Right cardiac atrium (tissue), 5 donors: ENCODE results near the gene GPR158. TPM values are rescaled to one million over a fixed set of nuclear protein-coding genes. Genes with fewer than 3 reads are reported as not detected.
"Not testable (repeated sequence)": the region's sequence is repeated elsewhere in the genome, so short reads cannot be mapped to it uniquely, and the experiment has no call there.

Experiments used
- ATAC-seq, 2 donors: fragments of 200-7000 bp; cut with Tn5 transposase; one replicate each; pipeline versions ENCODE4 v1.8.0 to v1.9.1; 2020; ENCODE audit warnings: moderate library complexity in 2 of 2, mild to moderate bottlenecking in 1 of 2
- DNase-seq, 3 donors: peaks; one replicate each; pipeline ENCODE4 v3.0.0-alpha.2; 2020
- H3K27ac ChIP-seq: one replicate; pipeline ENCODE4 v1.5.1; 2013; ENCODE audit warnings: mild to moderate bottlenecking, low read length, control low read depth, moderate library complexity
- H3K27me3 ChIP-seq: one replicate; pipeline ENCODE4 v1.6.1; 2013; ENCODE audit not compliant: control insufficient read depth, insufficient read depth
- H3K4me1 ChIP-seq: one replicate; pipeline ENCODE4 v1.6.1; 2013; ENCODE audit warnings: low read length; ENCODE audit not compliant: control insufficient read depth, insufficient read depth
- H3K4me3 ChIP-seq: one replicate; pipeline ENCODE4 v1.5.1; 2013; ENCODE audit warnings: low read length, control low read depth
- H3K9me3 ChIP-seq: one replicate; pipeline ENCODE4 v1.6.1; 2013; ENCODE audit warnings: low read length; ENCODE audit not compliant: control insufficient read depth
- WGBS: extraction: QIAGEN DNeasy Blood & Tissue Kit; methylation state at CpG from one replicate; pipeline ENCODE4 v1.1.7; 2013; 5-methylcytosine and 5-hydroxymethylcytosine counted together
- intact Hi-C, 4 donors: fragments of 100-400 bp; cut with DNase I; formaldehyde crosslinking; loops; one replicate each; pipeline versions ENCODE4 v1.11.0 to v1.14.0; 2022 to 2023
- long read RNA-seq, 4 donors: library from polyadenylated mRNA; unstranded; transcript quantifications; one replicate each; pipeline ENCODE4 v2.0.0, GENCODE V29; 2020 to 2021
- polyA plus RNA-seq: library from polyadenylated mRNA; stranded (reverse); fragments of 200-250 nt; gene quantifications from one replicate; pipeline ENCODE4 v1.2.3, GENCODE V29; 2013
- total RNA-seq, 4 donors: library from RNA; stranded (reverse); fragmentation: NEBNext Ultra II Directional; extraction: Animal tissue kit (Norgen Biotek cat#: 25700); gene quantifications; one replicate each; pipeline ENCODE4 v1.2.1, GENCODE V29; 2021
- donor health status: healthy with polysubstance abuse.
- donor health status: DM: no; HTN: yes; CAD: no.
- donor health status: DM: no; HTN: no; CAD: no.
- donor health status: DM: no; HTN: yes; CAD: no; lungs with severe emphysema.
- donor health status: DM: yes; HTN: yes; CAD: no.

Gene GPR158, protein sequence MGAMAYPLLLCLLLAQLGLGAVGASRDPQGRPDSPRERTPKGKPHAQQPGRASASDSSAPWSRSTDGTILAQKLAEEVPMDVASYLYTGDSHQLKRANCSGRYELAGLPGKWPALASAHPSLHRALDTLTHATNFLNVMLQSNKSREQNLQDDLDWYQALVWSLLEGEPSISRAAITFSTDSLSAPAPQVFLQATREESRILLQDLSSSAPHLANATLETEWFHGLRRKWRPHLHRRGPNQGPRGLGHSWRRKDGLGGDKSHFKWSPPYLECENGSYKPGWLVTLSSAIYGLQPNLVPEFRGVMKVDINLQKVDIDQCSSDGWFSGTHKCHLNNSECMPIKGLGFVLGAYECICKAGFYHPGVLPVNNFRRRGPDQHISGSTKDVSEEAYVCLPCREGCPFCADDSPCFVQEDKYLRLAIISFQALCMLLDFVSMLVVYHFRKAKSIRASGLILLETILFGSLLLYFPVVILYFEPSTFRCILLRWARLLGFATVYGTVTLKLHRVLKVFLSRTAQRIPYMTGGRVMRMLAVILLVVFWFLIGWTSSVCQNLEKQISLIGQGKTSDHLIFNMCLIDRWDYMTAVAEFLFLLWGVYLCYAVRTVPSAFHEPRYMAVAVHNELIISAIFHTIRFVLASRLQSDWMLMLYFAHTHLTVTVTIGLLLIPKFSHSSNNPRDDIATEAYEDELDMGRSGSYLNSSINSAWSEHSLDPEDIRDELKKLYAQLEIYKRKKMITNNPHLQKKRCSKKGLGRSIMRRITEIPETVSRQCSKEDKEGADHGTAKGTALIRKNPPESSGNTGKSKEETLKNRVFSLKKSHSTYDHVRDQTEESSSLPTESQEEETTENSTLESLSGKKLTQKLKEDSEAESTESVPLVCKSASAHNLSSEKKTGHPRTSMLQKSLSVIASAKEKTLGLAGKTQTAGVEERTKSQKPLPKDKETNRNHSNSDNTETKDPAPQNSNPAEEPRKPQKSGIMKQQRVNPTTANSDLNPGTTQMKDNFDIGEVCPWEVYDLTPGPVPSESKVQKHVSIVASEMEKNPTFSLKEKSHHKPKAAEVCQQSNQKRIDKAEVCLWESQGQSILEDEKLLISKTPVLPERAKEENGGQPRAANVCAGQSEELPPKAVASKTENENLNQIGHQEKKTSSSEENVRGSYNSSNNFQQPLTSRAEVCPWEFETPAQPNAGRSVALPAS (N-terminal part only)
- total RNA-seq (under 1 TPM in 2 of 4 donors, not detected in 2; 0.08 to 0.18 TPM), polyA plus RNA-seq (0.05 TPM)
- long read RNA-seq, donor 1 = 0 reads
- long read RNA-seq, donor 2 = 0 reads
- long read RNA-seq, donor 3 = 0 reads
- long read RNA-seq, donor 4 = 0 reads

- H3K27ac ChIP-seq = no peak within 1 kb of the TSS
- 3% methylated on average over 83 of the region's 83 CpGs for whole genome bisulfite sequencing
- ATAC-seq = peak; percentile 95 to 96
- peak within 1 kb of the TSS; percentile 45 for H3K4me3 ChIP-seq
- no peaks in the 10 kb centered on the region for H3K4me1 ChIP-seq
- H3K9me3 ChIP-seq = no peaks in the 10 kb centered on the region
- intact Hi-C loops = no loop called here
- DNase-seq = peak; percentile 89 to 94 (median 93)
- H3K27me3 ChIP-seq = no peaks in the 10 kb centered on the region
These were observed at the start of gene GPR158 for GRCh38 chr10:25174461-25175230. Gene GPR158, plus strand, starts transcription at chr10:25175001. Its CDS starts 420 bp downstream, at chr10:25175421.

- Histone ChIP-seq H3K4me3 (no peak overlapping the region), H3K9me3 (no peaks in the 10 kb centered on the region), H3K4me1 (no peaks in the 10 kb centered on the region), H3K27me3 (no peaks in the 10 kb centered on the region), H3K27ac (no peak overlapping the region)
- 39% methylated on average over 7 of the region's 7 CpGs for WGBS
- intact Hi-C loops = no loop called here
- DNase-seq = no peak
- no peak for ATAC-seq
These were observed 49.6 kb upstream of the GPR158 start for GRCh38 chr10:25125201-25125611.

GRCh38 chr10:25129592-25129991 lies 45.2 kb upstream of the GPR158 start:
- DNase-seq (no peak), ATAC-seq (no peak)
- Histone ChIP-seq H3K4me1 (no peaks in the 10 kb centered on the region), H3K27me3 (no peaks in the 10 kb centered on the region), H3K9me3 (no peaks in the 10 kb centered on the region), H3K27ac (no peak overlapping the region), H3K4me3 (no peak overlapping the region)
- 53% methylated on average over 4 of the region's 4 CpGs for WGBS
- intact Hi-C loops = no loop called here

DNA sequence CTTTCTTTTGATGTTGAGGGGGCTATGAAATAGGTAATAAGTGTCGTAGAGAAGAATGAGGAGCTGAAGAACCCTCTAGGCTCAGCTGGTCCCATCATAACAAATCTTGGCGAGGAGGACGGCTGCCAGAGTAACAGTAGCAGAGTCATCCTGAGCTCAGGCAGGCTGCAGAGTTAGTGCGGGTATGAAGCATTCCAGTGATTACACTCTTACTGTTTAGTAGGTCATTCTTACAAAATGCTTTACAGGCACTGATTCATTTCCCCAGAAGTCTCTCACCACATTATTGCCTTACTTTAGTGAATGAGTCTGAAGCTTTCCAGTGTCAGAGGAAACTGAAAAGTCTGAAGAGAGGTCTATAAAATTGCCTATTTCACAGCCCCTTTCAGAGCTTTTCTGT lies 43.9 kb upstream of the GPR158 start:
- intact Hi-C loops = no loop called here

DNA sequence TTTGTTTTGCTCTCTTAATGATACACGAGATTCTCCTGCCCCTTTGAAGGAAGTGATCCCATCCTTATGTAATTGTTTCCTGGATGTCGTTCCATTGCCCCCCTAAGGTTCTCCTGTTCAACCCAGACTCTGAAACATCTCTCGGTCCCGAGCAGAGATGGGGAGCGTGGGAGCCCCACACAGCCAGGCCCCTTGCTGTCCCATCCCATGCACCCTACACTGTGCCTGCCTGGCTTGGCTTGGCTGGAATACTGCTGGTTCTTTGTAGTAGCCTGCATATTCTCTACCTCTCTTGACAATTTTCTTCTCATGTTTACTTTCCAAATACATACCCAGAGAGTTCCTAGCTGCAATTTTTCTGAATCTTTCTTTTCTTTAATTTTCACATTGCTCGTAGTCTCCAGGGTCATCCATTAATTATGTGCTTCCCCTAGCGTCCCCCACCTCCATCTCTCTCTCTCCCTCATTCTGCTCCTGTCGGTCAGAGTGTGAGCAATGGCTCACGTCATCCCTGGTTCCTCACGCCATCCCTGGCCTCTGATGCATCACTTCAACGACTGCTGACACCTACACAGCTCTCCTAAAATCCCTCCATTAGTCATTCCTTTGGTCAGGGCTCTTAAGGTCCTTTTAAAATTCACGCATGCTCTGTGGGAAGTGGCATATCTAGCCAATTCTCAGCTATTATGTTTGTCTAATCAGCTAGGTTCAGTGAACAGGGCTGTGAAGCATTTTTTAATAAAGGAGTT lies 32.5 kb upstream of the GPR158 start:
- H3K4me1 ChIP-seq = no peaks in the 10 kb centered on the region
- H3K27ac ChIP-seq = no peak overlapping the region
- DNase-seq = no peak
- intact Hi-C loops = no loop called here
- H3K4me3 ChIP-seq = no peak overlapping the region
- H3K9me3 ChIP-seq = no peaks in the 10 kb centered on the region
- 55% methylated on average over 12 of the region's 12 CpGs for WGBS
- no peaks in the 10 kb centered on the region for H3K27me3 ChIP-seq
- ATAC-seq = no peak

More for the DNA sequence above, 43.9 kb upstream of the GPR158 start:
- WGBS = 81% methylated on average over 4 of the region's 4 CpGs
- Histone ChIP-seq H3K27ac (no peak overlapping the region), H3K27me3 (no peaks in the 10 kb centered on the region), H3K4me1 (no peaks in the 10 kb centered on the region), H3K9me3 (no peaks in the 10 kb centered on the region), H3K4me3 (no peak overlapping the region)
- ATAC-seq (no peak), DNase-seq (no peak)

GRCh38 chr10:25157650-25158049 lies 17.2 kb upstream of the GPR158 start:
- DNase-seq = no peak
- Histone ChIP-seq H3K4me3 (no peak overlapping the region), H3K27ac (no peak overlapping the region), H3K4me1 (no peaks in the 10 kb centered on the region), H3K27me3 (no peaks in the 10 kb centered on the region), H3K9me3 (no peaks in the 10 kb centered on the region)
- WGBS = 75% methylated on average over 3 of the region's 3 CpGs
- ATAC-seq = no peak
- intact Hi-C loops = no loop called here

GRCh38 chr10:25159591-25159990 lies 15.2 kb upstream of the GPR158 start:
- Histone ChIP-seq H3K27me3 (no peaks in the 10 kb centered on the region), H3K4me1 (no peaks in the 10 kb centered on the region), H3K27ac (no peak overlapping the region), H3K4me3 (no peak overlapping the region), H3K9me3 (no peaks in the 10 kb centered on the region)
- no peak for DNase-seq
- no peak for ATAC-seq
- 71% methylated on average over 2 of the region's 2 CpGs for WGBS
- intact Hi-C loops = no loop called here

- no peak for ATAC-seq
- Histone ChIP-seq H3K27ac (no peak overlapping the region), H3K9me3 (no peaks in the 10 kb centered on the region), H3K27me3 (no peaks in the 10 kb centered on the region), H3K4me1 (no peaks in the 10 kb centered on the region), H3K4me3 (no peak overlapping the region)
- DNase-seq = no peak
- intact Hi-C loops = no loop called here
- WGBS = 62% methylated on average over 2 of the region's 2 CpGs
These were observed 12.4 kb upstream of the GPR158 start for GRCh38 chr10:25162391-25162790.

DNA sequence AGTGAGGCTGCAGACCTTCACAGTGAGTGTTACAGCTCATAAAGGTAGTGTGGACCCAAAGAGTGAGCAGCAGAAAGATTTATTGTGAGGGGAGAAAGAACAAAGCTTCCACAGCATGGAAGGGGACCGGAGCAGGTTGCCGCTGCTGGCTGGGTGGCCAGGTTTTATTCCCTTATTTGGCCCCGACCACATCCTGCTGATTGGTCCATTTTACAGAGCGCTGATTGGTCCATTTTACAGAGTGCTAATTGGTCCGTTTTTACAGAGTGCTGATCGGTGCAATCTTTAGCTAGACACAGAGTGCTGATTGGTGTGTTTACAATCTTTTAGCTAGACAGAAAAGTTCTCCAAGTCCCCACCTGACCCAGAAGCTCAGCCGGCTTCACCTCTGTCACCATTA lies 11.3 kb upstream of the GPR158 start:
- H3K9me3 ChIP-seq, DNase-seq, H3K27me3 ChIP-seq, intact Hi-C loops, ATAC-seq, H3K27ac ChIP-seq, H3K4me3 ChIP-seq, H3K4me1 ChIP-seq: not testable (repeated sequence)
- WGBS = 92% methylated on average over 7 of the region's 7 CpGs

GRCh38 chr10:25169740-25170139 lies 5.1 kb upstream of the GPR158 start:
- ATAC-seq = no peak
- Histone ChIP-seq H3K27ac (no peak overlapping the region), H3K9me3 (no peaks in the 10 kb centered on the region), H3K4me3 (no peak overlapping the region), H3K4me1 (no peaks in the 10 kb centered on the region), H3K27me3 (no peaks in the 10 kb centered on the region)
- intact Hi-C loops = no loop called here
- DNase-seq = no peak
- WGBS = 78% methylated on average over 4 of the region's 4 CpGs
